Measurements from ENCODE around the gene MTMR12.

The MTMR12 gene

DNA sequence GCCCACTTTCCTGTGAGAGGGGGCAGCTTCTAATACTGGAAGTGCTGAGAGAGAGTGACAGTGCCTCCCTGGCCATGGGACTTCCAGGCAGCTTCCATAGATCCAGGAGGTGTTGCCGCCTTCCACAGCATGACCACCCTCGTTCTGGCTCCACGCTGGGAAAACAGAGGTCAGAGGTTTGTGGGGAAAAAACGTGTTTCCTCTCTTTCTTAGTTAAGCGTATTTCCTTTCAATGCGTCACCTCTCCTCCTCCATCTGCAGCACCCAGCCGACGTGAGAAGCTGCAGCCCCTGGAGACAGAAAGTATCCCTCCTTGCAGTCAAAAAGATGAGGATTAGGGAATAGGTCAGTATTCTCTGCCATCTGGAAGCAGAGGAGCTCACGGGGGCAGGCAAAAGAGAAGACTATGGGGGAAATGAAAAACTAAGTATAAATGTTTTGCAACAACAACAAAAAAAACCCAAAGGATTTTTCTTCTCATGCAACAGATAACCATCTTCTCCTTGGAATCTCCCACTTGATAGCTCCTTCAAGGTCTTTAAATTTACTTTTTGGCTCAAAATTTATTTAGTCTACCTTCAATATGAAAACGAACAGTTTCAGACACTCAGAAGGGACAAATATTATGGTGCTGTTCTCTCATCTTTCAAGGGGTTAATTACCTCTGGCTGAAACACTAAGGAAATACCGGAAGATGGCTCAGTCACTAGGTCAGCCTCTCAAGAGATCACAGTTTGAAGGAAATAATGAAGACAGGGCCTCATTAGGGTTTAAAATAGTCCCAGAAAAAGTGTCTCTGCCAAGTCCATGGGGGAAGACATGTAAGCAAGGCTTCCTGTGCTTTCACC is 38.0 kb downstream of the MTMR12 start:
- DNase-seq (ENCODE audit: low read depth) = no peak

DNA sequence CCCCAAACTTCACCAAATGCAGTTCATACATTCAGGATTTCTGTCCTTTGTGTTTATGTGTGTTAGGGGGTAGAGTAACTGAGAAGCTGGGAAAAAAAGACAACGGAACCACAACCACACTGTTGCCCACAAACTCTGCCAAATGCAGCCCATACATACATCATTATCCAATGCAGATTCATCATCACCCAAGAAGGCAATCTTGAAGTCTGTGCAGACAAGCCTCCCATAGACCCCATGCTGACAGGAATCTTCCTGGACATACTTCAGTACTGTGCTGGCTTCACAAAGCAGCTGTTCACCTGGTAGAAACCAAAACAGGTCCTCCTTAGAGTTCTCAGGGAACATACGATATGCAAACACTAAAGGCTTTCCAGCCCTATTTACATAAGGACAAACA is 38.9 kb downstream of the MTMR12 start:
- no peak for DNase-seq (ENCODE audit: low read depth)

DNA sequence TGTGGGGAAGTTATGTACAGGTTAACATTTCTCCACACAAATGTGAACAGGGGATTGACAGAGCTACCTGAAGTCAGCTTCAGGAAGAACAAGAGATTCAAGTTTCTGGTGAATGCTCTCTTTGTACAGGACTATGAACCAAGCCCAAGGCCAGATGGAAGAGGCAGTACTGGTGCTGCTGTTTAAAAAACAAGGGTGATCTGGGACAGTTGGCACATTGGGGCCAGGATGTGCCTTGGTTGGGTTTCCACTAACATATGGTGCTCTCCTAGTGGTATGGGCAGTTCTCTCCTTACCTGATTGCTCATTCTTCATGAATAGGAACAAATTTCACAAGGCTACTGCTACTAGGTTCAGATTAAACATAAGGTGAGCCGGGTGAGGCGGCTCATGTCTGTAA is 40.0 kb downstream of the MTMR12 start:
- DNase-seq (ENCODE audit: low read depth) = no peak

DNA sequence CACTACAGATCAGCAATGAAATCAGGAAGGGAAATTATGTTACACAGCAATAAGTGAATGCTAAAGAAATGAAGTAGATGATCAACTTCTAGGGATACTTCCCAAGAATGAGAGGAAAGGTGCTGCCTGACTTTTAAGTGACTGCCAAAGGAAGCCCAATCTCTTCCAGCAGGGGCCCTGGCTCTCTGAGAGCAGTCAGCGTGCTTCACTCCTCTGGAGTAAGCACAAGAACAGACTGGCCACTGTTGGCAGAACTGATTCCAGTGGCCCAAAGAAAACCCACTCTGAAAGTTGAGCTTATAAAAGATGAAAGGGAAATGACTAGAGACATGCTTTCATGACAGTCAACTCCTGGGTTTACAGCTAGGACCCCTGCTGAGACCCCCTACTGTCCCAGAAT is 41.8 kb downstream of the MTMR12 start:
- DNase-seq (ENCODE audit: low read depth) = no peak

DNA sequence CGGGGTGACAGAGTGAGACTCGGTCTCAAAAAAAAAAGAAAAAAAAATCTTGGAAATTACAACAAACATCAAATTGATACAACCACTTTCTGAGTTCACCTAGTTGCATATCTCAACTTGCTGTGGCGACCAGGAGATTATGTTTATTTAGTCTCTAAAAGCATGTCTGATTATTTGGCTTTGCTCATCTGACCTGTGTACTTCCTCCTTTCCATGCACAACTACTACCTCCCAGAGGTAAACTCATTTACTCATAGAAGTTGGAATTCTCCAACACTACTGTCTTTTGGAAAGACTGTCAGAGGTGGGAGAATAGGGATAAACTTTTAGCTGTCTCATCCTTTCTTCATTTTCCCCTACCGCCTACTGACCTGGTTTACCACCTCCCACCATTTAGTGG is 42.6 kb downstream of the MTMR12 start:
- no peak for DNase-seq (ENCODE audit: low read depth)

DNA sequence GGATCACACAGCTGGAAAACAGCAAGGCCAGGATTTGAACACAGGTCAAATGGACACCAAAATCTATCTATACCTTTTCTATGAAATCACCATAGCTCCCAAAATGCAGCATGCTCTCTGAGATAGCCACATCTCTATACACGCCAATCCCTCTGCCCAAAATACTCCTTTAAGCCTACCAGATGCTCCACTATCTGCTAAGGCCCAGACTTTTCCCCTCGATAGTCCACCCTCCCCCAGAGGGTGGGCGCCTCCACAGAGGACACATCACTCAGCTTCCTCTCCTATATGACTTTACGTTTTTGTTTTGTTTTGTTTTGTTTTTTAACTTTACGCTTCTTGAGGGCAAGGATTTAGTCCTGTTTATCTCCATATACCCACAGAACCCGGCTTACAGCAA is 46.8 kb downstream of the MTMR12 start:
- DNase-seq (ENCODE audit: low read depth) = no peak

DNA sequence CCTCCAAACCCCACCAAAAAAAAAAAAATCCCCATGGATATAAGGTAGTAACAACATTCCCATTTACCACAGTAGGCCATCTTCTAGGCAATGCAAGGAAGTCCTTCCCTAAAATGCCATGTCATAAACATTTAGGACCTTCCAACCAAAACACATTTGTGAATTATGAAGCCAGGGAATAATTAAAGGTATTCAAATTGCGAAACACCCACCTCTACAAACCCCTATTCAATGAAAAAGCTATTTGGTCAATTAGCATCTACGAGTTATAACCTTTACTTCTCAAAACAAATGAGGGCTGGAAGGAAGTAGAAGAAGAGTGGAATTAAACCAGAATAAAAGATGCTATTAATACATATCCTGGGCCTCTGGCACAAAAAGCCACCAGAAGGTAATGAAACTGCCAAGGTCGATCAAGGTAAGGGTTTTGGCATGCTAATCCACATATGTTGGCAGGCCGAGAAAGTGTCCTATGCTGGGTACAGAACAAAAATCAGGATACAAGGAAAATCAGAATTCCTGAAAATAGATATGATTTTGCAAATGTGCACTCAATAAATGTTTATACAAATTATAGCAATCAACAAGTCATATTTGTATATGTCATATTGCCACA is 47.7 kb downstream of the MTMR12 start:
- DNase-seq (ENCODE audit: low read depth) = no peak

DNA sequence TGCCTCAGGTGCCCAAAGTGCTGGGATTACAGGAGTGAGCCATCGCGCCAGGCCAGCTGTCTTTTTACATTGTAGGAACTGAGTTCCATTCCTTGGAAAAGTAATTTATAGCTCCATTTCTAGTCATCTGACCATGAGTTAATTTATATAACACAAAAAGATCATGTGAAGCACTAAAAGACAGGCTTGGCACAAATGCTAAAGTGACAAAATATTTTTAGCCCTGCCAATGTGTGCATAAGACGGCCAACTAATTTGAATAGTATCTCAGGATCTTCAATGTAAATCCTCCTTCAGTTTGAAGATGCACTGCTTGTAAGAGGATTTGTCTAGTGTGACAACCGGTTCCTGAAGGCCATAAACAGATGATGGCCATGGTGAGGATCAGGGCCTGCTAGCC is 49.1 kb downstream of the MTMR12 start:
- no peak for DNase-seq (ENCODE audit: low read depth)

DNA sequence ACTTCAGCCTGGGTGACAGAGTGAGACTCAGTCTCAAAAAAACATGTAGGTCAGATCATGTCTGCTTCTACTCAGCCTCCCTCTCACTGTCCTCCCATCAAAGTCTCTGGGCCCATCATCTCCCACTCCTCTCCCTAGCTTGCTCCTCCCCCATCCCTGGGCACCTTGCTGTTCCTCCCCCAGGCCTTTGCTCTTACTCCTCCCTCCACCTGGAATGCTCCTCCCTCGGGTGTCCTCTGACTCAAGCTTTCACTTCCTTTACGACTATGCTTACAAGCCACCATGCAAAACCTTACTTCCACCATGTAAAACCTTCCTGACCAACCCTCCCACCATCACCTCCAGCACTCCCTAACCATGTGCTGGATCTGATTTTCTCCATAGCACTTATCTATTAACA is 51.5 kb downstream of the MTMR12 start:
- no peak for DNase-seq (ENCODE audit: low read depth)

DNA sequence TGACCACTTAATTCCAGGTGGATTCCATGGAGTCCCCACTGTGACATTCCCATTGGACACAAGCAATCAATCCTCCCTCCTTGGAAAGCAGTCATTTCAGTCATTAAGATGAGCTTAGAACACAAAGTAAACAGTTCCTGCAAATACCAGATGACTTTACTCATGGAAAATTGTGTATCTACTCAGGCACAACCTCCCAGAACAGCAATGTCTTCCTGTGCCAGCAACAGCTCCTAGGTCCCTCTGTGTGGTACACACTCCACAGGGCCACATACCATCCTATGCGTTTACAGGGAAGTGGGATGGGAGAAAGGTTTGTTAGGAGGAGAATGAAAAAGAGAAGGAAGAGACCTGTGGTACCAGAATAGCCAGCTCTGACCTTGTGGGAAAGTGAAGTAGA is 53.7 kb downstream of the MTMR12 start:
- no peak for DNase-seq (ENCODE audit: low read depth)

DNA sequence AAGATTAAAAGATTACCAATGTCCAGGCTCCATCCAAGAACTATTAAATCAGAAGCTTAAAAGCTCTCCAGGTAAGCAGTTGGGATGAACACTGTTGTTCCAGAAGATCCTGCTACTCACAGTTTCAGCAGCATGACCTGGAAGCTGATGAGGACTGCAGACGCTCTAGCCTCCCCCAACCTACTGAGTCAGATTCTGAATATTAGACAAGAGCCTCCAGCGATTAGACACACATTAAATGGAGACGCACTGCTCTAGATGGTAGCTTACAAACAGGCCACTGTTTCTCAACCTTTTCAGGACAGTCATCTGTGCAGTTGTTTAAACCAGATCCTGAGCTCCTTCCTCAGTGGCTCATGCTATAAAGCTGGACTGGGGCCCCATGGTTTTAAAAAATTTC is 54.3 kb downstream of the MTMR12 start:
- DNase-seq (ENCODE audit: low read depth) = no peak

DNA sequence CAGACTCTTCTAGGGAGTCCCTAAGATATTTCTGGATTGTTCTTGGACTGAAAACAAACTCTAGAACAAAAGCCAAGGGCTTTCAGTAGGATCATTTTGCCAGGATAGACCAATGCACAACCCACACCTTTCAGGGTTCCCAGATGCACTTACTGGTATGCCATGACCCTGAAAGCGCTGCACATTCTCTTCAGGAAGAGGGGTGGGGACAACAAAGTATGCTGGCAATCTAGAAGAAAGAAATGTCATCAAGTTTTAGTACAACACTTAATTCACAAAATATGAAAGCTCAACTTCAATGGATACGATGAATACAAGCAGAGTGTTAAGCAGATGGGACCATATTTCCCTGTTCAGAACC is 57.2 kb downstream of the MTMR12 start:
- DNase-seq (ENCODE audit: low read depth) = no peak

DNA sequence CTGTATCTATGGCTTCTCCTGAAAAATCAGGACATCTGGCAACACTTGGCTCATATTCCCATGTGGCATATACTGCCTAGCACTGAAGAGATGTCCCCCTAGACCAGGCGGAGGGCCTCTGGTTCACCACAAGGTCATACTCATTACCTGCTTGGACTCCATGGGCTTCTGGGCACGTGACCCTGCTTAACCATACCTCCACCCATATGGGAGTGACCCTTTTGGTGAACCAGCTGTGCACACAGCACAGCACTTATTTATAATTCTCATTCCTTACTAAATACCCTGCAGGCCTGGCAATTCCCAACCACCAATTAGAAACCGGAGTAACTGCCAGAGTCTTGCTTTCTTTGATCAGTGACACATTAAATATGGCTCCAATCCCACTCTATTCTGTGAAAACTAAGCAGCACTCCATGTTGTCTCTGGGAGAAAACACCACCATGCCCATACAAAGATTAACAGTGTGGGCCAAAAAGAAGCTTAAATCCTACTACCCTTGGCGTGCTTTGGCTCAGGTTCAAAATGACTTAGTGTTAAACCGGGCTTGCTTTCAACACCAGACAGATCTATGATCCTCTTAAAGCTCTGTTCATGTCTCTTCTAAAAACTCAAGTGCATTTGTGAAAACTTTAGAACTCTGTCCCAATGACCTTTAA is 57.7 kb downstream of the MTMR12 start:
- no peak for DNase-seq (ENCODE audit: low read depth)

DNA sequence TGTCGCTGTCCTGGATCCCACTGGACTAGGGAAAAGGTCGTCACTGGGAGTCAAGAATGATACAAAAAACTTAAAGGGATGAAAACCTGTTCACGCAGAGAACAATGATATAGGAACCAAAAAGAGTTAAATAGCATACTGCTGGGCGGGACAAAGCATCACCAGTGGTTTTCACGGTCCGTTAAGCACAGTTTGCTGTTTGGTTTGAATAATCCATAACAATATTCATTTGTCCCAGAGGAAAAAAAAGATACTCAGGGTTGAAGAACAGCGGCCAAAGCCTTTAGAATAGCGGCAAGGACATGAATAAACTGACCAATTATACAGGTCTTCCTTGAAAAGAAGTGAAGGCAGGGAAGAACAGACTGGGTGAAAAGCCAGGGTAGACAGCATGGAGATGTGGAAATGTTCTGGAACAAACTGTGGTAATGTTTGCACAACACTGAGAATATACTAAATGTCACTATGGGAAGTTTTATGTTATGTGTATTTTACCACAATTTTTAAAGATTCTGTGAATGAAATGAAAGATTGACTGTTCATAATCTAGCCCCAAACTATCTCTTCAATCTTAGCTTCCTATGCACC is 60.8 kb downstream of the MTMR12 start:
- DNase-seq (ENCODE audit: low read depth) = no peak

DNA sequence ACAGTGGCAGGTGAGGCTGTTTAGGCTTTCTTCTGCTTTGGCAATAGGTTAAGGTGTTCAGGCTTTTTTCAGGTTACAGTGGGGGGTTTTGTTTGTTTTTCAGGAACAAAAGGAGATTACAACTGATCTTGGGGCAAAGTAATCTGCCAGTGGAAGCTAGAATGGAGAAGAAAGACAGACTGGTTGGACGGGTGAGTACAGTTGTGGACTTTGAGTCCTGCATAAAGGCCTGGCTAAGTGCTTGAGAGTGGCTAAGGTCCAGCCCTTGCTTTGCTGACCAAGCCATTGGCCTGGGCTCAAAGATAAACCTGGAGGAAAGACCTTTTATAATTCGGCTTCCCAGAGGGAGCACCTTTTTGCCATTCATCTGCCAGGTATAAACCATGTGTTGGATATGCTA is 63.1 kb downstream of the MTMR12 start:
- DNase-seq (ENCODE audit: low read depth) = no peak

DNA sequence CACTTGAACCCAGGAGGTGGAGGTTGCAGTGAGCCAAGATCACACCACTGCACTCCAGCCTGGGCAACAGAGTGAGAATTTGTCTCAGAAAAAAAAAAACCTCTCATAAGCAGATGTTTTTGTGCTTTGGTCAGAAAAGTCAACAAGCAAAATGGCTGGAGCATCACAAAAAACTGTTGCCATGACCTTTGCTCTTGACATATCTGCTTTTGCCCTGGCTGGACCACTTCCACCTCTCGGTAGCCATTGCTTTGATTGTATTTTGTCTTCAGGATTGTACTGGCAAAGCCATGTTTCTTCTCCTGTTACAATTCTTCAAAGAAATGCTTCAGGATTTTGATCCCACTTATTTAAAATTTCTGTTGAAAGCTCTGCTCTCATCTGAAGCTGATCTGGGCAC is 67.0 kb downstream of the MTMR12 start:
- DNase-seq (ENCODE audit: low read depth) = no peak

DNA sequence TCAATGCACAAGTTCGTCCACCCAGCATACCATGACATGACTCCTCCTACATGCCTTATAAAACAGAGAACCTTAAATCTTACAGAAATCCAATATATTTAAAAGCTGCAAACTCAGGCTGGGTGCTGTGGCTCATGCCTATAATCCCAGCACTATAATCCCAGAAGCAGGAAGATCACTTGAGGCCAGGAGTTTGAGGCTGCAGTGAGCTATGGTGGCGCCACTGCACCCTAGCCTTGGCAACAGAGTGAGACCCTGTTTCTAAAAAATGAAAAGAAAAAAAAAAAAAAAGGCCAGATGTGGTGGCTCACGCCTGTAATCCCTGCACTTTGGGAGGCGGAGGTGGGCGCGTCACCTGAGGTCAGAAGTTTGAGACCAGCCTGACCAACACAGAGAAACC is 68.7 kb downstream of the MTMR12 start:
- DNase-seq (ENCODE audit: low read depth) = no peak

DNA sequence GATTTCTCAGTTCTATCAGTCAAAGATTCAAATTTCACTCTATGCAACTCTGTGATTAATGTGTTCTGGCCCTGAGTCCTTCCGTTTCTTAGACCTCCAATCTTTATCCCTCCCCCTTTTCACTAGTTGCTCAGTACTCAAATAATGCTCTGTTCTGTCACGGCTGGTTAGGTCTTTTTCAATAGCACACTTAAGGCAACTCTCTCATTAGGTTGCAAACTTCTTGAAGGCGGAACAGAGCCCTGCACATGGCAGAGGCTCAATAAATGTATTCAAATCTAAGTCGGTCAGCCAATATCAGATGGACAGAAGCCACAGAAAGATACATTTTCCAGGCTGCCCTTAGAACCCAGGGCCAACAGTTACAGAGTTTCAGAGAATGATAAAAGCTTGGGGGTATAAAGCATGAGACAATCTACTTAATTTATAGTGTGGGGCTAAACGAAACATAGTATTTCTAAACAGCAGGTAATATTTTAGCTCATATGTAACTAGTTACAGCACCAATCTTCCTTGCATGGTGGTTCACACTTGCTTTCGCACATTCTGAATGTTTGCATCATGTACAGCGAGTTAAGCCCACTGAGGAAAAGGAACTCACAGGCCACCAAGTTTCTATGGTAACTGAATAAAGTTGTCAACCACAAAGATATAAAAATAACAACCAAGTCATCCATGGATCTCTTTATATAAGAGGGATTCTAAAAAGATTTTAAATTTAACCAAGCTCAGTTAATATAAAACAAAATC is 71.5 kb downstream of the MTMR12 start:
- DNase-seq (ENCODE audit: low read depth) = no peak

DNA sequence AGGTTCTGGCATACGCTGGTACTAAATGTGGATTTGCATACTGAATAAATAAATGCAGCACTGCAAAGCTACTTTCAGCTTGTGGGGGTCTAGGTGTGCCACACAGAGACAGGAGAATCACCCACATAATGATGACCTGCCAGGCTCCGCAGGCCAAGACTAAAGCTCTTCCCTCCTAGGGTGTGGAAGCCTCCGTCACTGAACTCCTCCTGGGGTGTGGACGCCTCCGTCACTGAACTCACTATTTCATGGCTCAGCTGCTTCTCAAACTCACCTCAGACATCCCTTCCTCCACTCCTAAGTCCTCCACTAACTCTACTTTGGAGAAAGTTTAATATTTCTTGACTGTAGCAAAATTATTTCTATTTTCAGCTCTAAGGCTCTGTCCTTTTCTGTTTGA is 73.4 kb downstream of the MTMR12 start:
- DNase-seq (ENCODE audit: low read depth) = no peak

DNA sequence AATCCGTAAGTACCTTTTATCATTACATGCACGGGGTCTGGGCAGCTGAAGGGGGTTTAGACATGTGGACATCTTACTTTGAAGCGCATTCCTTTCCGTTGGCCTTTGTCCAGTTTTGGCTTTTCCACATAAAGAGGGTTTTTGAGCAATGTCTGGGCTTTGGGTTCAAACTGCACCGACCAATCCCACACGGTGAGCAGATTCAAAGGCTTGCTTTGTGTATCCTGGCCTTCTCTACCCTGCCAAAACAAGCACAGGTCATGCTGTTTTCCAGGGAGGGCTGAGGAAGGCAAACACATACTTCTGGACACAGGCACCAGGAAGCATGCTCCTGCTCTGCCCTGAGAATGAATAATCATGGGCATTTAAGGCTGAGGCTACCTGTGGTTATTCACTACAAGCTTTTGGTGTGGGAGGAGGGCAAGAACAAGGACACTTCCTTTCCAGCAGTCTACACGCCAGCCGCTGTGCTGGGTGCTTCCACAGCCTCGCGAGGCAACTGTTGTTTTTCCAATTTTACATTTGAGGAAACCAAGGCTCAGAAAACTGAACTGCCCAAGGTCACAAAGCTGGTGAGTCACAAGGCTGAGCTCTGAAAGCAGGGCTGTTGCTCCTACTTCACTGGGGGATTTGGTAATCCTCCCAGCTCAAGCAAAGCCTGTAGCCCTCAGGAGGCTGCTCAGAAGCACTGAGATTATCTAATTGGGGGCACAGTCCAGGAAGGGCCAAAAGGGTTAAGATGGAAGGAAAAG is 78.9 kb downstream of the MTMR12 start:
- DNase-seq (ENCODE audit: low read depth) = no peak

DNA sequence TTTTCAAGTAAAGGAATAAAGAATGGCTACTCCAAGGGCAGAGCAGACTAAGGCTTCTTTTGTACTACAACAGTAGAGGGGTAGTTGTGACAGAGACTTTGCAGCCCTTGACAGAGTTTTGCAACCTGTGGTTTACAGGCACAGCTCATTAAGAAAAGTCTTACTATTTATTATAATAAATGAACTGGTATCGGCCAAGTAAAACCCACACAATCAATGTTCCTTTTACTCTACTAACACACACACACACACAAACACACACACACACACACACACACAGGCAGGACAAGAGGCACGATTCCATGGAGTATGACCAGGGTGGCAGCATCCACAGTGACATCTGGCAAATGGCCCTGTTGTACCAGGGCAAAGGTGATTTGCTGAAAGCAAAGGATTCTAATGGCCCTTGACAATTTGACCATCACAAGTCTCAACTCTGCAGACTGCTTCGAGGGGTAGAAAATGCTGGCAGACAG is 79.5 kb downstream of the MTMR12 start:
- DNase-seq (ENCODE audit: low read depth) = no peak

All from HS-5 (cell line).